ENCODE data around the gene SETBP1. TPM values are rescaled to one million over a fixed set of nuclear protein-coding genes. Genes with fewer than 3 reads are reported as not detected.

SETBP1 gene
- total and polyA plus RNA-seq, 2 of the 13 experiments (the other 11 are each of a cell fraction or from before 2014, with no cell fraction given): 0.18 to 0.65 TPM

- Histone ChIP-seq H3K4me3 (replicated peaks in 1 of 3; ENCODE audit: insufficient read depth in 1 of 3, low read depth in 2 of 3, low read length in 3 of 3) (no peak overlapping the region), H3K27me3 (ENCODE audit: control insufficient read depth in 1 of 2, insufficient read depth in 2 of 2, low read length in 2 of 2) (no peaks in the 10 kb centered on the region), H3K27ac (ENCODE audit: extremely low read length, insufficient read depth, low read length) (no peak overlapping the region), H4K20me1 (ENCODE audit: insufficient read depth, low read length) (no peaks in the 10 kb centered on the region), H3K4me2 (ENCODE audit: low read depth, low read length) (no peak overlapping the region), H2AFZ (ENCODE audit: low read length) (no peak overlapping the region), H3K79me2 (ENCODE audit: insufficient read depth, low read length) (no peaks in the 10 kb centered on the region), H3K9me3 (ENCODE audit: low read length) (no peaks in the 10 kb centered on the region), H3K9ac (ENCODE audit: insufficient read depth, low read depth, low read length) (no peak overlapping the region), H3K36me3 (replicated peaks in 1 of 2; ENCODE audit: control insufficient read depth in 1 of 2, insufficient read depth in 2 of 2, low read length in 2 of 2) (no peaks in the 10 kb centered on the region), H3K4me1 (ENCODE audit: insufficient read depth, low read length) (peaks cover 12% of the 10 kb centered on the region)
- CTCF ChIA-PET (ENCODE audit: low intra/inter-chr PET ratio, low total read pairs): no interaction called here
- no peak for FAIRE-seq
- WGBS (ENCODE audit: low lambda C conversion rate): 39% methylated on average over 5 of the region's 5 CpGs
- no peak for ATAC-seq
- no peak for TF ChIP-seq NCOA5 (CRISPR knock-in tag; IDR thresholded peaks at IDR 0.05)
- POLR2A ChIA-PET: no interaction called here
- in situ Hi-C loops (cut with HindIII; ENCODE audit: extremely low pct_ligation_motif_present, low pct_unique_long_range_greater_than_20kb) (no loop called here), intact Hi-C loops (cut with micrococcal nuclease; ENCODE audit: unreplicated experiment) (no loop called here)
- no TSS peak for BruUV-seq (replicated peaks)
- no peak for DNase-seq (ENCODE audit: low spot score)
Observed at GRCh38 chr18:44914028-44914427, 233.3 kb downstream of the SETBP1 start.

DNA sequence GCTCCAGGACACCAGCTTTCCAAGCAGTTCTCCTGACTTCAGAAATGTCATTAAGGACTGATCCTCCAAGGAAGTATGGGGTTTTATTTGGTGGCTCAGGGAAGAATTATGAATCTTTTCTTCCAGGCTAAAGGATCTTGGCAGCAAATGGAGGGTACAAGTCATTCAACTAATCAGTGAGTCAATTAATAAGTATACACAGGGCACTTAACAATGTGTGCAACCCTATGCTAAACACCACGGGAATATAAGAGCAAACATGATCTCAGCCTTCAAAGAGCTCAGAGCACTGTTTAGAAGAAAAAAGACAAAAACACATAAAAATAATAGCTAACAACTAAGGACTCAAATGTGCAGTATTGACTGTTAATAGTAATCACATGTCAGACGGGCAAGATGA is 234.5 kb downstream of the SETBP1 start:
- Histone ChIP-seq H4K20me1 (ENCODE audit: insufficient read depth, low read length) (no peaks in the 10 kb centered on the region), H3K9me3 (ENCODE audit: low read length) (no peaks in the 10 kb centered on the region), H3K4me1 (ENCODE audit: insufficient read depth, low read length) (peaks cover 12% of the 10 kb centered on the region), H3K4me2 (ENCODE audit: low read depth, low read length) (no peak overlapping the region), H3K27ac (ENCODE audit: extremely low read length, insufficient read depth, low read length) (no peak overlapping the region), H3K27me3 (ENCODE audit: control insufficient read depth in 1 of 2, insufficient read depth in 2 of 2, low read length in 2 of 2) (no peaks in the 10 kb centered on the region), H3K79me2 (ENCODE audit: insufficient read depth, low read length) (no peaks in the 10 kb centered on the region), H3K9ac (ENCODE audit: insufficient read depth, low read depth, low read length) (no peak overlapping the region), H2AFZ (ENCODE audit: low read length) (no peak overlapping the region), H3K36me3 (replicated peaks in 1 of 2; ENCODE audit: control insufficient read depth in 1 of 2, insufficient read depth in 2 of 2, low read length in 2 of 2) (no peaks in the 10 kb centered on the region), H3K4me3 (replicated peaks in 1 of 3; ENCODE audit: insufficient read depth in 1 of 3, low read depth in 2 of 3, low read length in 3 of 3) (no peak overlapping the region)
- TF ChIP-seq ZNF549 (CRISPR knock-in tag; IDR thresholded peaks at IDR 0.05) (no peak), E2F2 (CRISPR knock-in tag; IDR thresholded peaks at IDR 0.05; ENCODE audit: borderline replicate concordance) (no peak), GATAD1 (CRISPR knock-in tag; IDR thresholded peaks at IDR 0.05) (no peak), GTF3A (CRISPR knock-in tag; conservative IDR thresholded peaks at IDR 0.05) (no peak)
- 54% methylated on average over 2 of the region's 2 CpGs for WGBS (ENCODE audit: low lambda C conversion rate)
- in situ Hi-C loops (cut with HindIII; ENCODE audit: extremely low pct_ligation_motif_present, low pct_unique_long_range_greater_than_20kb): no loop called here
- CTCF ChIA-PET (ENCODE audit: low intra/inter-chr PET ratio, low total read pairs): no interaction called here
- no peak for FAIRE-seq
- intact Hi-C loops (cut with micrococcal nuclease; ENCODE audit: unreplicated experiment): no loop called here
- POLR2A ChIA-PET: no interaction called here
- no peak for DNase-seq (ENCODE audit: low spot score)
- no peak for ATAC-seq
- BruUV-seq (replicated peaks): no TSS peak
